HUES64 (cell line): ENCODE data around the gene ZNF17.
A peak's percentile ranks its signal among the peaks of the same experiment; 100 is the strongest.

Experiments used
- H3K27ac ChIP-seq: 2 replicates; pipeline ENCODE4 v1.7.0; 2013; ENCODE audit warnings: low read depth, low read length, inconsistent platforms
- H3K27me3 ChIP-seq: 2 replicates; pipeline ENCODE4 v1.6.1; 2013; ENCODE audit warnings: mild to moderate bottlenecking, low read length; ENCODE audit not compliant: insufficient read depth
- H3K36me3 ChIP-seq: 2 replicates; pipeline ENCODE4 v1.6.1; 2013; ENCODE audit warnings: mild to moderate bottlenecking, low read length; ENCODE audit not compliant: insufficient read depth
- H3K4me1 ChIP-seq: 2 replicates; pipeline ENCODE4 v1.6.1; 2013; ENCODE audit warnings: mild to moderate bottlenecking, low read length, moderate library complexity; ENCODE audit not compliant: insufficient read depth
- H3K4me3 ChIP-seq: 2 replicates; pipeline ENCODE4 v1.5.1; 2013; ENCODE audit warnings: mild to moderate bottlenecking, low read length, moderate library complexity
- H3K9ac ChIP-seq: 2 replicates; pipeline ENCODE4 v1.6.1; 2013; ENCODE audit warnings: mild to moderate bottlenecking, low read depth, low read length
- H3K9me3 ChIP-seq: 2 replicates; pipeline ENCODE4 v1.6.1; 2013; ENCODE audit warnings: low read depth, low read length; ENCODE audit not compliant: insufficient read depth
- WGBS: fragments of 150-250, 120-280 bp; methylation state at CpG from one replicate; pipeline ENCODE4 v1.1.7; 2013; ENCODE audit warnings: missing lambda C conversion rate; 5-methylcytosine and 5-hydroxymethylcytosine counted together

The ZNF17 gene

DNA sequence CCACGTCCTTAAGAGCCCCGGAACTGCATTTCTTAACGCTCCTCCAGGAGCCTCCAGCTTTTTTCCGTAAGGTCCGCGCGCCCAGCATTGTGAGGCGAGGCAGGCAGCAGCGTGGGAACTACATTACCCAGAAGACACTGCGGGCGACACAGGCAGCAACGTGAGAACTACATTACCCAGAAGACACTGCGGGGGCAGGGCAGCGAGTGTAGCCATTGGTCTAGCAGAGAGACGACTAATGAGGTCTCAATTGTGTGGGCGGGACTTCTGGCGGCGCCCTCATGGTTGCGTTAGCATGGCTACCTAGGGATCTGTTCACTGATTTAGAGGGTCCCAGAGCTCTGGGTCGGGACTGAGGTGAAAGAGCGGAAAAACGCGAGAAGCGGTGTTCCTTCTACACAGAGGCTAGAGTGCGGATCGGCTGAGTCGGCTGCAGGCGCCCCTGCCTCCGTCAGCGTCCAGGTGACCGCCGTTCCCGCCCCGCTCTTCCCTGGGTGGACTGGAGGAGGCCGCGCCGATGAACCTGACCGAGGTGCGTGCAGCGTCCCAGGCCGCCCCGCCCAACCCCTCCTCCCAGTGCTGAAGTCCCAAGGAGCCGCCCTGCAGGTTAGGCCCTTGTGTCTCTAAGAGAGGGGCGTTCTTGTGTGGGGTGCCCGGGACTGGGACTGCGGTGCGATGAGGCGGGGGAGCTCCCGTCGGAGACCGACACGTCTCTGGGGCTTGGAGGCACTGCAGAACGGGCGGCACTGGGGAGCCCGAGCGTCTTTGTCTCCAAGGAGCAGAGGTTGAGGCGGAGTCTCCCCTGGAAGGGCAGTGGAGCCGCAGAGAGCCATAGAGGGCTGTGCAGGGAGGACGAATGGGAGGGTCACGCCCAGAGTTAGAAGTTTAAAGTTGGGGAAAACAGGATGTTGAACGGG lies 24.4 kb downstream of the ZNF17 start, which contains the start of gene ZNF749:
Gene ZNF749 (plus strand): TSS at position 264 of the 917 bp plus-strand sequence. CDS start 254 bp downstream, at position 518.
- peak within 1 kb of the TSS; percentile 81 for H3K4me3 ChIP-seq
- H3K36me3 ChIP-seq = peaks cover 12% of the 10 kb centered on the region
- peak within 1 kb of the TSS; percentile 91 for H3K9ac ChIP-seq
- H3K27ac ChIP-seq = peak within 1 kb of the TSS; percentile 72
- H3K9me3 ChIP-seq = no peaks in the 10 kb centered on the region
- H3K27me3 ChIP-seq = no peaks in the 10 kb centered on the region
- peaks cover 9% of the 10 kb centered on the region; the same call in 1 of the 2 replicates for H3K4me1 ChIP-seq
- under 1% methylated on average over 61 of the region's 61 CpGs for WGBS

DNA sequence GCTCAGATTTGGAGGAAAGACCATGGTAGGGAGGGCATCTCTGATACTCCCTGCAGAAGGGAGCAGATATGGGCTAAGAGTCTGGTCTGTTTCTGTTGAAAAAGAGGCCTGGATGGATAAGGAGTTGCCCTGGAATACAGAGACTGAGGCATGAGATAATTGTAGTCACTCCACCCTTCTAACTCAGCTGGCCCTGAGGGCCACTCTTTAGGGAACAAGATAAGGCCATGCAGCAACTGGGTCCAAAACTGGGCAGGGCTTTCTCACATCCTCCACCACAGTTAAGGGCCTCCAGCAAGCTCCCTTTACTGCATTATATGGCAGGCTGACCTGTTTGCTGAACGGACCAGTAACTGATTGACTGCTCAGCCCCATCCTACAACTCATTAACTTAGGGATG lies 25.5 kb downstream of the ZNF17 start:
- peak overlapping the region; percentile 81 for H3K4me3 ChIP-seq
- H3K36me3 ChIP-seq = peaks cover 12% of the 10 kb centered on the region
- WGBS = 100% methylated on average over 1 of the region's 1 CpG
- peak overlapping the region; percentile 91 for H3K9ac ChIP-seq
- H3K27ac ChIP-seq = no peak overlapping the region
- H3K9me3 ChIP-seq = no peaks in the 10 kb centered on the region
- no peaks in the 10 kb centered on the region for H3K27me3 ChIP-seq
- H3K4me1 ChIP-seq = peaks cover 9% of the 10 kb centered on the region; the same call in 1 of the 2 replicates

DNA sequence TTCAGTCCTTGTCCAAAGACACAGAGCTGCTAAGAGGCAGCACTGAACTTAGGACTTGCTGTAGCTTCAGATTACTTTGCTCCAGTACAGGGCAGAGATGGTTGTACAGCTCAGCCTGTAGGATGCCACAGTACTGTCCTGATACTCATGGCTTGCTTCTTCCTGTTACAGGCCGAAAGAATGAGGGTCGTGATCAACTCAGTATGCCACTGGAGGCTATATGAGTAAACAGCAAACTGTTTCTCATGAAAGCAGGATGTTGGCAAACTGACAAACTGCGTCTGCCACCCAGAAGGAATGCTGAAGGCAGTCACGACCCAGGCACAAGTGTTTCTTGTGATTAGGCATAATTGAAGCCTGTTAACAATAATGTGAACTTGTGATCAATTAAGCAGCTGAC lies 27.0 kb downstream of the ZNF17 start:
- Histone ChIP-seq H3K4me1 (peaks cover 9% of the 10 kb centered on the region; the same call in 1 of the 2 replicates), H3K36me3 (peaks cover 15% of the 10 kb centered on the region), H3K9ac (no peak overlapping the region), H3K4me3 (no peak overlapping the region), H3K27ac (no peak overlapping the region), H3K9me3 (no peaks in the 10 kb centered on the region), H3K27me3 (no peaks in the 10 kb centered on the region)
- WGBS = 94% methylated on average over 4 of the region's 4 CpGs

DNA sequence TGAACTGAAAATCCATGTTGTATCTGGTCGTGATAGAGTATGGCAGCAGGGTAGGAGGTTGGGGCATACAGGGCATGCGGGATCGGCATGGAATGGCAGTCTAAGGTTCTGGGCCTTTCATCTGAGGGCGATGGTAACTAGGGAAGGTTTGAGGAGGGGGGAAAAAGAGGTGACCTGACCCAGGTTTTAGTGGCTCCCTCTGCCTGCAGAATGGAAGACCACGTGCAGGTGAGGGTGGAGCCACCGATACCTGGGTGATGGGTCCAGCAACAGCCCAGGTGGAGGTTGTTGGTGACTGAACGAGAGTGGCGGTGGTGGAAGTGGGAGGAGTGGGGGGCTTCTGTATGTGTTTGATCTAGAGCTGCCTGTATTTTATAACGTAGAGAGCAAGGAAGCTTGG lies 28.0 kb downstream of the ZNF17 start:
- peaks cover 9% of the 10 kb centered on the region; the same call in 1 of the 2 replicates for H3K4me1 ChIP-seq
- H3K27me3 ChIP-seq = no peaks in the 10 kb centered on the region
- no peak overlapping the region for H3K4me3 ChIP-seq
- H3K36me3 ChIP-seq = peaks cover 25% of the 10 kb centered on the region
- H3K27ac ChIP-seq = no peak overlapping the region
- H3K9ac ChIP-seq = no peak overlapping the region
- WGBS = 94% methylated on average over 9 of the region's 9 CpGs
- no peaks in the 10 kb centered on the region for H3K9me3 ChIP-seq

DNA sequence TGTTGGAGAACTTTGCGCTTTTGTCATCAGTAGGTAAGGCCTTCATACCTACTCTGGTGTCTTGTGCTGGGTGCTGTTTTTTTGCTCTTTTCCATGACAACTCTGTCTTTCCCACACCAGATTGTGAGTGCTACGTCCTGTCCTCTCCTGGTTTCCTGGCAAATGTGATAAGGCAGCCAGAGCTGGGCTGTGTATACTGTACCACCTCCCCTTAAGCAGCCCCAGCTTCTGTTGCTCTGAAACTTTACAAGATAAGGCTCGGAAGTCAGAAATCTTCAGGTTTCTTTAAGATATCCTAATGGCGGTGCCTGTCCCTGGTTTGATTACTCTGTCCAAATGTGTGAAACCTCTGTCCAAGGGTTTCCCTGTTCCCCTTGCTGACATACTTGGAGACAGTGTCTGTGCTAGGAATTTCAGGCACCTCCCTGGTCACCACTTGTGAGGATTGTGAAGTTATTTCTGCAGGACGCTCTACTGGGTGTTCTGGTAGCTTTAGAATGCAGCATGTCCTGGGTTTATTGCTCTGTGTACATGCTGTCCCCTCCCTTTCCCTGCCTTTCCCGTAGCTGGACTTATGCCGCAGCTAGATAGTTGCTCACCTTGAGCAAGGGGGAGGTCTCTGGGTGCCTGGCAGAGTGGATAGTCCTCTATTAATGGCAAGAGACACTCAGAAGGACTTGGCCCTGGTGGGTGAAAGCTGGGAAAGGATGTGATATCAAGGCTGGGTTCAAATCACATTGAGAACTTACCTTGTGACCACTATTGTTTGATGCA lies 31.2 kb downstream of the ZNF17 start:
- Histone ChIP-seq H3K27me3 (no peaks in the 10 kb centered on the region), H3K9ac (no peak overlapping the region), H3K4me1 (0 out of 2 replicates have a peak, but pooled peaks cover under 1% of the 10 kb centered on the region), H3K27ac (no peak overlapping the region), H3K9me3 (peaks cover 9% of the 10 kb centered on the region; the same call in 1 of the 2 replicates), H3K36me3 (peaks cover 45% of the 10 kb centered on the region), H3K4me3 (no peak overlapping the region)
- WGBS = 80% methylated on average over 7 of the region's 7 CpGs

DNA sequence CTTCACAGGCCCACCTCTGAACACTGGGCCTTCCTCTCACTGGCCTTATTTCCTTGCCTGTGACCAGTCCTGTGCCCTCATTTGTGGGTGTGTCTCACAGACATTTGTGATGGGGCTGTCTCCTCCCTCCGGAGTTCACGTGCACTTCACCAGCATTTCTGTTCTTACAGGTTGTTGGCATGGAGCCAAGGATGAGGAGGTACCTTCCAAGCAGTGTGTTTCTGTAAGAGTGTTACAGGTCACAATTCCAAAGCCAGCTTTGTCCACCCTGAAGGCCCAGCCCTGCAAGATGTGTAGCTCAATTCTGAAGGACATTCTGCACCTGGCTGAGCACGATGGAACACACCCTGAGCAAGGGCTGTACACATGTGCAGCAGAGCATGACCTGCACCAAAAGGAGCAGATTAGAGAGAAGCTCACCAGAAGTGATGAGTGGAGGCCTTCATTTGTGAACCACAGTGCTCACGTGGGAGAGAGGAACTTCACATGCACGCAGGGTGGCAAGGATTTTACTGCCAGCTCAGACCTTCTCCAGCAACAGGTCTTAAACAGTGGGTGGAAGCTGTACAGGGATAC lies 32.2 kb downstream of the ZNF17 start:
- WGBS = 72% methylated on average over 5 of the region's 5 CpGs
- H3K36me3 ChIP-seq = peaks cover 40% of the 10 kb centered on the region
- peaks cover 9% of the 10 kb centered on the region; the same call in 1 of the 2 replicates for H3K9me3 ChIP-seq
- H3K4me1 ChIP-seq = no peaks in the 10 kb centered on the region
- no peak overlapping the region for H3K9ac ChIP-seq
- no peak overlapping the region for H3K4me3 ChIP-seq
- no peak overlapping the region for H3K27ac ChIP-seq
- H3K27me3 ChIP-seq = no peaks in the 10 kb centered on the region

DNA sequence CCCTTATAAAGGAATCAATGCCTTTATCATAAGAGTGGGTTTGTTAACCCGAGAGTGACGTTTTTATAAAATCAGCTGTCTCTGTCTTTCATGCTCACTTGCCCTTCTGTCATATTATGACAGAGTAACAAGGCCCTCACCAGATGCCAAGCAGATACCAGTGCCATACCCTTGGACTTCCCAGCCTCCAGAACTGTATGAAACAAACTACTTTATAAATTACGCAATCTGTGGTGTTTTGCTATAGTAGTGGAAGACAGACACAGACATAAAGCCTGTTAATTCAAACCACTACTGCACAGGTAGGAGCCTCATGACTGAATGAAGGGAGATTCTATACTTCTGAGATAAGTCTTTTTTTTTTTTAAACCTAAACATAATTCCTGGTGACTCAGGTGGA lies 41.3 kb downstream of the ZNF17 start:
- WGBS = 94% methylated on average over 2 of the region's 3 CpGs
- no peaks in the 10 kb centered on the region for H3K4me1 ChIP-seq
- H3K27ac ChIP-seq = no peak overlapping the region
- H3K9ac ChIP-seq = no peak overlapping the region
- no peaks in the 10 kb centered on the region for H3K9me3 ChIP-seq
- H3K27me3 ChIP-seq = no peaks in the 10 kb centered on the region
- H3K36me3 ChIP-seq = no peaks in the 10 kb centered on the region
- no peak overlapping the region for H3K4me3 ChIP-seq

DNA sequence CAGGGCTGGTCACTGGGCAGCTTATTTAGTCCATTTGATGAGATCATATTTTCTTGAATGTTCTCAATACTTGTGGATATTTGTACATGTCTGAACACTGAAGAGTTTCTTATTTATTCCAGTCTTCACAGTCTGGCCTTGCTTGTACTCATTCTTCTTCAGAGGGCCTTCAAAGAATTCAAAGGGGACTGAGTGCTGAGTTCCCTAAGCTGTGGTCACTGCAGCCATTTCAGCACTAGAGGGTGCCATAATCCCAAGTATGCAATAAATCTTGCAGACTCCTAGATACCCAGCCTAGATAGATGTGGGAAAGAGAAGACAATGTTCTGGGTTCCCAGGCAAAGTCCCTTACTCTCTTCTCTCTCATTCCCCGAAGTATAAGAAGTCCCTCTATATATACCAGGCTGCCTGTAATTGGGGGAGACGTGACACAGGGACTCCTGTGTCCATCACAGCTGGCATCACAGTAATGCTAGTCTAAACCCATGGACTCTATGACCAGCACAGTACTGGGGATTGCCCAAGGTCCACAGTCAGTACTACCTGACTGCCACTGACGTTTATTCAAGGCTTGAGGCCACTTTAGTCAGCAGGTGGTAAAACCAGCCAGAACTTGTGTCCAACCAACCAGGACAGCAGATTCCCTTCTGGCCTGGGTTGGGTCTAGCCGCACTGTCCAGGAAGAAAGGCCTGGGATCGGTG lies 54.9 kb downstream of the ZNF17 start:
- WGBS = 76% methylated on average over 5 of the region's 5 CpGs
- Histone ChIP-seq H3K27ac (no peak overlapping the region), H3K27me3 (no peaks in the 10 kb centered on the region), H3K4me3 (no peak overlapping the region), H3K9me3 (peaks cover 65% of the 10 kb centered on the region), H3K9ac (no peak overlapping the region), H3K36me3 (peaks cover 9% of the 10 kb centered on the region; the same call in 1 of the 2 replicates), H3K4me1 (no peaks in the 10 kb centered on the region)

DNA sequence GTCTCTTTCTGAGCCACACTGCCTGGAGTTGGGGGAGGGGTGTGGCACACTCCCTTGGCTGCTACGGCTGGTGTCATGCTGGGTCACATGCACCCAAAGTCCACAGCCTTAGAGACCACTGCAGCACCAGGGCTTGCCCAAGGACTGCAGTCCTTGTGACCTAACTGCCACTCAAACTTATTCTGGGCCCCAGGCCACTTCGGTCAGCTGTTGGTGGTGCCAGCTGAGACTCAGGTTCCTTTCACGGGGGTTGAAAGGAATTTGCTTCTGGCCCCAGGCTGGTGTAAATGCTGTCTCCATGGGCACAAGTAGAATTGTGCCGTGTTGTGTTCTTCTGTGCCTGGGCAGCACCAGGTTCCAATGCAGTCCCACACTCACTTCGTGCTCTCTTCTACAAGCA lies 55.5 kb downstream of the ZNF17 start:
- H3K4me3 ChIP-seq = no peak overlapping the region
- peaks cover 16% of the 10 kb centered on the region for H3K36me3 ChIP-seq
- no peak overlapping the region for H3K27ac ChIP-seq
- WGBS = 95% methylated on average over 5 of the region's 5 CpGs
- H3K9me3 ChIP-seq = peaks cover 66% of the 10 kb centered on the region
- H3K4me1 ChIP-seq = no peaks in the 10 kb centered on the region
- no peak overlapping the region for H3K9ac ChIP-seq
- no peaks in the 10 kb centered on the region for H3K27me3 ChIP-seq
